Measurements from ENCODE around the gene TMA7B.

TMA7B gene

DNA sequence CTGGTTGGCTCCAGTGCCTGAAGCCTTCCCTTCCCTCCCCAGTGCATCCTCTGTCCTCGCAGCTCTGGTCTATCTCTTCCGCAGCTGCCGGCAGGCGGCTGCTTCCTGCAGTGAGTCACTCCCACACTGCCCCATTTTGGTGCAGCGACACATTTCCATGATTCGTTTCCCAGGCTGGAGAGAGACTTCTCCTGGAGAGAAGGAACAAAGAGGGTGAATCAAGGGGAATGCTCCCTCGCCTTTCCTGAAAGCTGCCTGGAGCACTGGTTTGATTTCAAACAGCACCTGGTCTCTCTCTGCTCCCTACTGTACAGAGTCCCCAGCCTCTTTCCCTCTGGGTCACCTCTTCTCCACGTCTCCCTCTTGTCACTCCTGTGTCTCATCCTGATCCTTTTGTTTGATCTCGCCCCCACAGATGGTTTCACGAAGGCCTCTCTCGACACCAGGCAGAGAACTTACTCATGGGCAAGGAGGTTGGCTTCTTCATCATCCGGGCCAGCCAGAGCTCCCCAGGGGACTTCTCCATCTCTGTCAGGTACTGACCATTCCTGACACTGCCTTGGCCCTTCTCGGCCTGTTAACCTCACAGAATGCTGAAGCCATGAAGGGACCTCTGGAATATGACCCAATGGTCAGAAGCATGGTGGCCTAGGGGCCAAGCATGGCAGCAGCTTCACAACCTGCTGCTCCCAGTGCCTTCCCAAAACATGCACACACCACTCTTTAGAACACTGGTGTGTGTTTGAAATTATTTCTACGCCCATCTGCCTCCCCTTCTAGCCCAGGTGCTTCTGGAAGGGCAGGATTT lies at the start of gene TMA7B:
TSS of gene TMA7B (plus strand) at position 758 of the 808 bp plus-strand sequence. CDS start 3,978 bp downstream, outside the sequence.
- no peak for DNase-seq

DNA sequence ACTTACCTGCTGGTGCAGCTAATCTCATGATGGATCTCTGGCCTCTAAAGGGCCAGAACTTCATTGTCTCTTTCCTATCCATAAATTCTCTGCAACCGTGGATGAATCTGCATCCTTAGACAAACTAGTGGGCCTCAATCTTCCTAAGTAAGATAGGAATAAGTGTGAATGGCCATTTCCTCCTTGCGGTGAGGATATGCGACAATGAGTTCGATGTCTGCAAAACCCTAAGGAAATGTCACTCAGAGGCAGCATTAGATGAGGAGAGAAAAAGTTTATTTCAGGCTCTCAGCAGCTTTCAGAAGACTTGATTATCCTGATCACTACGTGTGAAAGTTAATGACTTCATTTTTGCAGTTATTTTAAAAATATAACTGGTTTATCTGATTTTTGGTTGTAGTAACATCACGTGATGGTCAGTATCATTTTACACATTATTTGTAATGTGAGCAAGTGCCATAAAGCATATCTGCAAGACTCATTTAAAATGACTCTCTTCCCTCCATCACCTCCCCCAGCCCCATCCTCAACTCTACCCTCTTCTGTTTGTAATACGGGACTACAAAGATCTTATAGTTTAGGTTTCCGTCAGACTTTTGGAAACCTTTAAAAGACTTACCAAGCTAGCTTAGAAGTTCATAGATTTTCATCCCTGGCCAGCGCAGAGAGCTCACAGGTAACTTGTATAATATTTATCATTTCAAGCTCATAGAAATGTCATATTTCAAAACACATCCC lies 49.2 kb upstream of the TMA7B start:
- DNase-seq = no peak

- DNase-seq = no peak
Observed at GRCh38 chr22:39913321-39913720, 46.9 kb upstream of the TMA7B start.

DNA sequence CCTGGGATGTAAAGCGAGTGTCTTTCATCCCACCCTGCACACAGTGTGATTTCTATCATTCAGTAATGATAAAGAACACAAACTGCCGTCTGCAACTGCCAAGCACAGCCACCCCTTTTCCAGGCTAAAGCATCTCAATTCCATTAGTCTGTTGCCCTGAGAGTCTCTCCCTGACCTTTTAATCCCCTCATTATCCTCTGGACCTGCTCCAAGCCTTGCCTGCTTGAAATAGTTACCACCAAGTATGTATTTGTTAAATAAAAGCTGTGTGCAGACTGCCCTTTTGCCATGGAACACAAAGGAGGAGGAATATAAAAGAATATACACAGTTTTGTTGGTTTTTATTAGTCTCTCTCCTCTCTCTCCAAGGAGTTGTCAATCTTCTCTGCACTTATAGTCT lies 46.3 kb upstream of the TMA7B start:
- no peak for DNase-seq

DNA sequence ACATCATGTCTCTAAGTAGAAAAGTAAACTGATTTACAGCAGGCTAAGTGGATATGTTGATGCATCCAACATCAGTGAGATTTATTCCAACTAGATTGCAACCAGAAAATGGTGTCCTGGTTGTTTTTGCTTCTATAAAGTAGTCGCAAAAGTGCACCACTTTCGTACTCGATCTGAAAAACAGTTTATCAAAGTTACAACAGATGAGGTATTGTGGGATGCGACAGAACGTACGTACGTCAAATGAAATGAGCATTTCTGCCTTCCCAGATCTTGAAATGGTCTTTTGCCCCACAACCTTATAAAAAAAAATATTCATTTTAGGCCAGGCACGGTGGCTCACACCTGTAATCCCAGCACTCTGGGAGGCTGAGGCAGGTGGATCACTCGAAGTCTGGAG lies 45.6 kb upstream of the TMA7B start:
- DNase-seq = no peak

GRCh38 chr22:39915295-39915726 lies 44.9 kb upstream of the TMA7B start:
- DNase-seq = no peak

DNA sequence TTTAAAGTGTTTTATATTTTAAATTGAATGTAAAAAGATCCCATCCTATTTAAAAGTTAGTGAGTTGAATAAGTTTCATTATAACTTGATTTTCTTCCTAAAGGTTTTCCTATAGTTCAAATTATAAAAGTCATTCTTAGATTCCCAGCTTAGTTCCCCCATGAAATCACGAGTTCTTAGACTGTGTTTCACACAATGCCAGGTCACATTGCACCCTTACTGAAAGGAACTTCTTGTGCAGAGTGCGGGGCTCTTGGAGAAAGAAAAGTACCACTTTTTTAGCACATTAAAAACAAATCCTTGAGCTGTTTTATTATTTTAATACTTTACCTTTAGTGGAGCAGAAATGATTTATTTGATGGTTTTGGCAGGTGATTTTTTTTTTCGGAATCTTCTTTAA lies 43.7 kb upstream of the TMA7B start:
- no peak for DNase-seq

DNA sequence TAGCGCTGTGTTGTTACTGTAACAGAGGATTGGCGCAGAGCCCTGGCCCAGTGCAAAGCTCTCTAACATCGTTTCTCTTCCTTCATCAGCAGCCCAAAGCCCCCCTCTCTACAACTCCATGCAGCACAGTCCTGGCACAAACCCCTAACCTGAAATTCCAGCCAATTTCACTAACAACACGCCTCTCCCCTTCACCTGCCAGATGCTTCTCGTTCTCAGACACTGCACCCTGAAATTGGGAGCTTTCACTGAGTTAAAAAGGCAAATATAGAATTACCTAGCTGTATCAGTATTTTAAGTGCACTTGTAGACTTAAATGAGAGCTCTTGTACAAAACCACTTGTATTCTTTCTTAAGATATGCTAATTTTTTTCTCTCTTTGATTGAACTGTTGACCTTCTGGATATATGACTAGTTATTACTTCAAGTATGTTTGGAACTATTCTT lies 43.0 kb upstream of the TMA7B start:
- no peak for DNase-seq

- DNase-seq = no peak
Observed at GRCh38 chr22:39917776-39918495, 42.3 kb upstream of the TMA7B start.

GRCh38 chr22:39920134-39920743 lies 40.0 kb upstream of the TMA7B start:
- no peak for DNase-seq

DNA sequence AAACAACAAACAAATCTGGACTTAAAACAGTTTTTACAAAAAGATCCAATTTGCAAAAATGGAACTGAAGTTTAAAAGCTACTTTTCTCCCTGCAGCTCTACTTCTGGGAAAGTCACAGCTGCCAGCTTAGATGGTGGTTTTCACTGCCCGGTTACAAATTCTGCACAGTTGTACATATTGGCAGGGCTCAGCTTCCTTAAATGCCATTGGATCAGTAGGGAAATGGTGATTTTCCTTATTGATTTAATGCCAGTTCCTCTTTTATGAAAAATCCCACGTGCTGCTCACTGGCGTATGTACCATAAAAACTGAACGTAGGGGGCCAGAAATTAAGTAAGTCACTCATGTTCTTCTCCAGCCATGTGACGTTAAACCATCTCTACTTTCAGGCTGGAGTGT lies 36.5 kb upstream of the TMA7B start:
- DNase-seq = no peak

GRCh38 chr22:39924286-39924685 lies 35.9 kb upstream of the TMA7B start:
- no peak for DNase-seq

DNA sequence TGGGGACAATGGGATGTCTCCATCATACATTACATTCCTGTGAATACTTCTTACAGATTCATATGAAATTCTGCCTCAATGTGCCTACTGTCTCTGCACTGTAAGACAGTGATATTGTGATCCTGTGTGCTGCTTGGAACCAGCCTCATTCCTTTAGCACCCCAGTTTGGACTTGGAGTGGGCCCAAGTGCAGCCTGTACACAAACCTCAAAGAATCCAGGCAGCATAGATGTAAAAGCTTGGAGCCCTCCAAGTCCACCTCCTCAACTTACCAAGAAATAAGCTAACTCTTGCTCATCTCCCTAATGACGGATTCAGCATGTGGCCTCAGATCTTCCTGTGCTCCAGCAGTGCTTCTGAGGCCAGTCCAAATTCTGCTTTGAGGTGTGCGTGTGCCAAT lies 34.9 kb upstream of the TMA7B start:
- no peak for DNase-seq

GRCh38 chr22:39925909-39926679 lies 34.1 kb upstream of the TMA7B start:
- no peak for DNase-seq

DNA sequence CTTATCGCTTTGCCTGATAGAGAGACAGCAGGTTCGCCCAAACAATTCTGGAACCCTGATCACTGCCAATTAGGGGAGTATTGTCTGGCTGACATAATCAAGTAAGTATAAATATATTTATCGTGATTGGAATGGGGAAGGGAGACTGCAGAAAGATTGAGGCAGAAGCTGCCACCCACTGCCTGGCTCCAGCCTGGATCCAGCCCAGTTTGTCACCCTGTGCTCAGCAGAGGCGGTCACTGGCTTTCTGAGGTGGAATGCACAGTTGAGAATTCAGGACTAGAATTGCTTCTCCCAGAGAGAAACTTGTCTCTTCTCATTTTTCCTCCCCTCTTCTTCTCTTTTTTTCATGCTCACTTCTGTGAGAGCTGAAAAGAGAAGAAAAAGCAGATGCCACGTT lies 33.4 kb upstream of the TMA7B start:
- DNase-seq = no peak

DNA sequence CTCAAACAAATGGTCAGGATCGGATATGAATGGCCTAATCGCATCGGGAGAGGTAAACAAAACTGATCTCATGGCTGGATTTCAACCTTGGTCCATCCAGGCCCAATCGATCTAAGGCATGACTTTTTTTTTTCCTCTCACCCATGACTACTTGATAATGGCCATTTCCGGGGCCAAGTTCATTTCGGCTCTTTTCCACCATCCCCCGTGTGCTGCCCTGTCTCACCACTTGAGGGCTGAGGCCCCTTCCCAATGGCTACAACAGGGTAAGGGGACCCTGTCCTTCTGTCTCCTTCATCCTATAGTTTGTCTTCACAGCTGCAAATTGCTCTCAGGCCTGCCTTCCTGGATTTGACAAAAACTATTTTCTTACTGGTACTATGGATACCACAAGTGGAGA lies 32.7 kb upstream of the TMA7B start:
- no peak for DNase-seq

GRCh38 chr22:39928536-39929520 lies 31.4 kb upstream of the TMA7B start:
- no peak for DNase-seq

- no peak for DNase-seq
Observed at GRCh38 chr22:39931251-39931650, 28.9 kb upstream of the TMA7B start.

DNA sequence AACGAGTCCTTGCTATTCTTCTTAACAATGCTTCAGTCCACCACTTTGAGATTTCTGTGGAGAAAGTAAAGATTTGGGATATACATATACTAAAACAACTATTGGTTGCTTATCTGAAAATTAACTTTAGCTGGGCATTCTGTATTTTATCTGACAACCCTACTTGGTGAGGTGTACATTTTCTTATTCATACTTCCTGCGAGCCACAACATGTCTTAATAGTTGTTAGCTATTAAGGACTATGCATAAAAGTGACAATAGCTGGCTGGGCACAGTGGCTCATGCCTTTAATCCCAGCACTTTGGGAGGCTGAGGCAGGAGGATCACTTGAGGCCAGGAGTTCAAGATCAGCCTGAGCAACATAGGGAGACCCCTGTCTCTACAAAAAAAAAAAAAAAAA lies 28.0 kb upstream of the TMA7B start:
- DNase-seq = no peak

GRCh38 chr22:39932918-39933649 lies 27.1 kb upstream of the TMA7B start:
- no peak for DNase-seq
